HepG2 (cell line): ENCODE measurements around the gene CCN2. TPM values are rescaled to one million over a fixed set of nuclear protein-coding genes. Genes with fewer than 3 reads are reported as not detected.

ENCODE experiments used
- ATAC-seq: fragments of 200-7000 bp; cut with Tn5 transposase; 3 replicates; pipeline ENCODE4 v1.9.1; 2020; ENCODE audit warnings: mild to moderate bottlenecking, moderate library complexity
- BruUV-seq: library from RNA; stranded (reverse); fragments of 400-500 nt; replicated peaks from 2 replicates; lab custom pipeline; 2021; lab: Mats Ljungman, UMichigan
- CTCF ChIA-PET: fragments of 300-600 bp; formaldehyde crosslinking; extraction: SDS; loops from one replicate; lab custom pipeline; 2021; ENCODE audit warnings: low total read pairs, inconsistent platforms, low intra/inter-chr PET ratio; lab: Yijun Ruan, JAX
- POLR2A ChIA-PET: fragments of 350-600 bp; sonication (Branson Sonifier 250); formaldehyde crosslinking; loops from one replicate; lab custom pipeline; 2020; ENCODE audit warnings: antibody characterized with exemption, inconsistent platforms; lab: Yijun Ruan, JAX
- DNase-seq: peaks from one replicate; pipeline ENCODE4 v3.0.0-alpha.2; 2015; ENCODE audit warnings: low spot score
- FAIRE-seq: peaks from 3 replicates; lab custom pipeline; 2011; peaks lifted over from hg19 to GRCh38; lab: Jason Lieb, UNC
- H2AFZ ChIP-seq: one replicate; pipeline ENCODE4 v1.6.1; 2011; ENCODE audit warnings: low read length, inconsistent platforms
- H3K27ac ChIP-seq: fragments of 300-600 bp; 3 replicates; pipeline ENCODE4 v1.8.0; 2011; ENCODE audit warnings: mixed run types, mild to moderate bottlenecking, mixed read lengths, low read length, inconsistent platforms; ENCODE audit not compliant: insufficient read depth; ENCODE audit errors: extremely low read length
- H3K27me3 ChIP-seq, 2 experiments: fragments of 200-600 bp in 1 of 2; 2 replicates in 1 of 2; 3 replicates in 1 of 2; pipeline versions ENCODE4 v1.6.0 to v1.8.0; 2011; ENCODE audit warnings: low read length in 2 of 2, mild to moderate bottlenecking in 2 of 2, moderate library complexity in 2 of 2, inconsistent platforms in 1 of 2; ENCODE audit not compliant: insufficient read depth in 2 of 2, control insufficient read depth in 1 of 2
- H3K36me3 ChIP-seq, 2 experiments: fragments of 200-600 bp in 1 of 2; replicated peaks in 1 of 2; 2 replicates in 1 of 2; 3 replicates in 1 of 2; pipeline versions ENCODE4 v1.5.1 to v1.8.0; 2011; ENCODE audit warnings: low read length in 2 of 2, inconsistent platforms in 1 of 2; ENCODE audit not compliant: insufficient read depth in 2 of 2, control insufficient read depth in 1 of 2
- H3K4me1 ChIP-seq: 2 replicates; pipeline ENCODE4 v1.5.1; 2012; ENCODE audit warnings: low read length, inconsistent platforms; ENCODE audit not compliant: insufficient read depth
- H3K4me2 ChIP-seq: 2 replicates; pipeline ENCODE4 v1.6.0; 2011; ENCODE audit warnings: low read depth, low read length, inconsistent platforms
- H3K4me3 ChIP-seq, 3 experiments: fragments of 200-600 bp in 1 of 3; sonication (generic), shearing (Covaris generic) in 1 of 3; replicated peaks in 1 of 3; 2 replicates each; pipeline ENCODE4 v1.5.1; 2011 to 2016; ENCODE audit warnings: low read length in 3 of 3, inconsistent platforms in 2 of 3, low read depth in 2 of 3, mild to moderate bottlenecking in 2 of 3, control low read depth in 1 of 3, mixed read lengths in 1 of 3; ENCODE audit not compliant: insufficient read depth in 1 of 3
- H3K79me2 ChIP-seq: one replicate; pipeline ENCODE4 v1.6.1; 2011; ENCODE audit warnings: low read length, inconsistent platforms; ENCODE audit not compliant: insufficient read depth
- H3K9ac ChIP-seq: 2 replicates; pipeline ENCODE4 v1.6.0; 2011; ENCODE audit warnings: mild to moderate bottlenecking, low read depth, low read length, inconsistent platforms; ENCODE audit not compliant: insufficient read depth
- H3K9me3 ChIP-seq: 2 replicates; pipeline ENCODE4 v1.5.1; 2012; ENCODE audit warnings: mild to moderate bottlenecking, low read length
- H4K20me1 ChIP-seq: 2 replicates; pipeline ENCODE4 v1.6.0; 2011; ENCODE audit warnings: inconsistent platforms, mild to moderate bottlenecking, low read length, moderate library complexity; ENCODE audit not compliant: insufficient read depth
- ARNT2 ChIP-seq: sonication (generic); formaldehyde crosslinking; IDR thresholded peaks from 2 replicates; pipeline ENCODE4 v1.8.0; 2022; ENCODE audit warnings: mild to moderate bottlenecking, low read depth, missing genetic modification reagents, moderate library complexity
- IRF2 ChIP-seq: IDR thresholded peaks from 2 replicates; pipeline ENCODE4 v1.6.1; 2018; ENCODE audit warnings: missing genetic modification reagents, missing compliant biosample characterization
- JUNB ChIP-seq: sonication (generic); formaldehyde crosslinking; IDR thresholded peaks from 2 replicates; pipeline ENCODE4 v1.8.0; 2022; ENCODE audit warnings: missing genetic modification reagents, mild to moderate bottlenecking, borderline replicate concordance
- MATR3 ChIP-seq: sonication (generic); formaldehyde crosslinking; IDR thresholded peaks from 2 replicates; pipeline ENCODE4 v1.4.0; 2020; ENCODE audit warnings: missing genetic modification reagents
- RFX3 ChIP-seq: IDR thresholded peaks from 2 replicates; pipeline ENCODE4 v1.6.1; 2016; ENCODE audit warnings: missing biosample characterization, missing genetic modification reagents
- YEATS4 ChIP-seq: sonication (generic); formaldehyde crosslinking; IDR thresholded peaks from 2 replicates; pipeline ENCODE4 v1.4.0; 2020; ENCODE audit warnings: missing genetic modification reagents, borderline replicate concordance
- ZNF724P ChIP-seq: sonication (generic); formaldehyde crosslinking; IDR thresholded peaks from 2 replicates; pipeline ENCODE4 v1.8.0; 2022; ENCODE audit warnings: missing genetic modification reagents, borderline replicate concordance
- ZNF75D ChIP-seq: sonication (generic); formaldehyde crosslinking; IDR thresholded peaks from 2 replicates; pipeline ENCODE4 v1.8.1; 2023; ENCODE audit warnings: missing genetic modification reagents, mild to moderate bottlenecking, borderline replicate concordance
- WGBS: methylation state at CpG from one replicate; pipeline ENCODE4 v1.1.6; 2017; ENCODE audit warnings: low lambda C conversion rate; 5-methylcytosine and 5-hydroxymethylcytosine counted together
- in situ Hi-C: cut with HindIII; loops from 2 replicates; pipeline ENCODE4 v1.10.0; 2017; ENCODE audit warnings: low pct_unique_long_range_greater_than_20kb; ENCODE audit not compliant: extremely low pct_ligation_motif_present
- intact Hi-C: fragments of 100-400 bp; cut with micrococcal nuclease; formaldehyde crosslinking; loops from one replicate; pipeline ENCODE4 v1.10.0; 2022; ENCODE audit not compliant: unreplicated experiment
- polyA plus RNA-seq, 8 experiments: library from polyadenylated mRNA; depleted of rRNA in 3 of 8; stranded (reverse) in 7 of 8; unstranded in 1 of 8; fragments of >200 nt; fragmentation: Illumina TruSeq in 4 of 8; extraction: Trizol in 4 of 8; gene quantifications; 2 replicates each; pipeline versions ENCODE4 v1.2.1 to v1.2.3, GENCODE V29; 2011 to 2016; ENCODE audit warnings: low read depth in 4 of 8, missing spikeins in 1 of 8, mixed read lengths in 1 of 8; ENCODE audit not compliant: insufficient read depth in 1 of 8
- total RNA-seq, 5 experiments: library from RNA; depleted of rRNA; stranded (reverse); fragments of >200 nt; fragmentation: Illumina TruSeq; extraction: Trizol; gene quantifications; 2 replicates each; pipeline ENCODE4 v1.2.3, GENCODE V29; 2016; ENCODE audit warnings: low read depth in 1 of 5
- TF ChIP-seq, protein P1 (sequence below): sonication (generic); formaldehyde crosslinking; IDR thresholded peaks from 2 replicates; pipeline ENCODE4 v1.4.0; 2020; ENCODE audit warnings: missing genetic modification reagents, borderline replicate concordance
- TF ChIP-seq, protein P2 (sequence below): sonication (generic); formaldehyde crosslinking; IDR thresholded peaks from 2 replicates; pipeline ENCODE4 v1.5.1; 2020; ENCODE audit warnings: mild to moderate bottlenecking, moderate library complexity, missing genetic modification reagents

CCN2 gene
- total and polyA plus RNA-seq, 2 of the 13 experiments (the other 11 are each of a cell fraction or from before 2014, with no cell fraction given), result 34.7 to 316 TPM

GRCh38 chr6:131997429-131998153 lies 46.4 kb upstream of the CCN2 start (continued):
- TF ChIP-seq, protein P1, sequence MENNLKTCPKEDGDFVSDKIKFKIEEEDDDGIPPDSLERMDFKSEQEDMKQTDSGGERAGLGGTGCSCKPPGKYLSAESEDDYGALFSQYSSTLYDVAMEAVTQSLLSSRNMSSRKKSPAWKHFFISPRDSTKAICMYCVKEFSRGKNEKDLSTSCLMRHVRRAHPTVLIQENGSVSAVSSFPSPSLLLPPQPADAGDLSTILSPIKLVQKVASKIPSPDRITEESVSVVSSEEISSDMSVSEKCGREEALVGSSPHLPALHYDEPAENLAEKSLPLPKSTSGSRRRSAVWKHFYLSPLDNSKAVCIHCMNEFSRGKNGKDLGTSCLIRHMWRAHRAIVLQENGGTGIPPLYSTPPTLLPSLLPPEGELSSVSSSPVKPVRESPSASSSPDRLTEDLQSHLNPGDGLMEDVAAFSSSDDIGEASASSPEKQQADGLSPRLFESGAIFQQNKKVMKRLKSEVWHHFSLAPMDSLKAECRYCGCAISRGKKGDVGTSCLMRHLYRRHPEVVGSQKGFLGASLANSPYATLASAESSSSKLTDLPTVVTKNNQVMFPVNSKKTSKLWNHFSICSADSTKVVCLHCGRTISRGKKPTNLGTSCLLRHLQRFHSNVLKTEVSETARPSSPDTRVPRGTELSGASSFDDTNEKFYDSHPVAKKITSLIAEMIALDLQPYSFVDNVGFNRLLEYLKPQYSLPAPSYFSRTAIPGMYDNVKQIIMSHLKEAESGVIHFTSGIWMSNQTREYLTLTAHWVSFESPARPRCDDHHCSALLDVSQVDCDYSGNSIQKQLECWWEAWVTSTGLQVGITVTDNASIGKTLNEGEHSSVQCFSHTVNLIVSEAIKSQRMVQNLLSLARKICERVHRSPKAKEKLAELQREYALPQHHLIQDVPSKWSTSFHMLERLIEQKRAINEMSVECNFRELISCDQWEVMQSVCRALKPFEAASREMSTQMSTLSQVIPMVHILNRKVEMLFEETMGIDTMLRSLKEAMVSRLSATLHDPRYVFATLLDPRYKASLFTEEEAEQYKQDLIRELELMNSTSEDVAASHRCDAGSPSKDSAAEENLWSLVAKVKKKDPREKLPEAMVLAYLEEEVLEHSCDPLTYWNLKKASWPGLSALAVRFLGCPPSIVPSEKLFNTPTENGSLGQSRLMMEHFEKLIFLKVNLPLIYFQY (CRISPR knock-in tag), result 0 out of 2 replicates have a peak, but pooled peaks have one; percentile 22

GRCh38 chr6:131995917-131996316 lies 44.7 kb upstream of the CCN2 start:
- Histone ChIP-seq H4K20me1 (no peaks in the 10 kb centered on the region), H3K9me3 (peaks cover 12% of the 10 kb centered on the region), H3K4me1 (peaks cover 25% of the 10 kb centered on the region), H3K27me3 (no peaks in the 10 kb centered on the region), H3K27ac (no peak overlapping the region), H3K4me2 (no peak overlapping the region), H3K9ac (no peak overlapping the region), H3K4me3 (no peak overlapping the region), H3K79me2 (no peaks in the 10 kb centered on the region)
- POLR2A ChIA-PET, result interaction anchor here (0.8 kb wide), 1 partner anchor 15 kb away, joined by 4 read pairs; no protein-coding TSS in a partner anchor
- 97% methylated on average over 1 of the region's 1 CpG for WGBS
- intact Hi-C loops, result no loop called here
- in situ Hi-C loops, result no loop called here
- CTCF ChIA-PET, result no interaction called here
- DNase-seq, result no peak
- no peak for FAIRE-seq
- TF ChIP-seq RFX3 (no peak), ZNF75D (CRISPR knock-in tag) (no peak), ZNF724P (no peak), ARNT2 (no peak), MATR3 (no peak), IRF2 (CRISPR knock-in tag) (no peak), JUNB (CRISPR knock-in tag) (no peak), YEATS4 (CRISPR knock-in tag) (no peak)
- TF ChIP-seq, protein P2, sequence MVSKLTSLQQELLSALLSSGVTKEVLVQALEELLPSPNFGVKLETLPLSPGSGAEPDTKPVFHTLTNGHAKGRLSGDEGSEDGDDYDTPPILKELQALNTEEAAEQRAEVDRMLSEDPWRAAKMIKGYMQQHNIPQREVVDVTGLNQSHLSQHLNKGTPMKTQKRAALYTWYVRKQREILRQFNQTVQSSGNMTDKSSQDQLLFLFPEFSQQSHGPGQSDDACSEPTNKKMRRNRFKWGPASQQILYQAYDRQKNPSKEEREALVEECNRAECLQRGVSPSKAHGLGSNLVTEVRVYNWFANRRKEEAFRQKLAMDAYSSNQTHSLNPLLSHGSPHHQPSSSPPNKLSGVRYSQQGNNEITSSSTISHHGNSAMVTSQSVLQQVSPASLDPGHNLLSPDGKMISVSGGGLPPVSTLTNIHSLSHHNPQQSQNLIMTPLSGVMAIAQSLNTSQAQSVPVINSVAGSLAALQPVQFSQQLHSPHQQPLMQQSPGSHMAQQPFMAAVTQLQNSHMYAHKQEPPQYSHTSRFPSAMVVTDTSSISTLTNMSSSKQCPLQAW (CRISPR knock-in tag), result no peak
- TF ChIP-seq, all 625 proteins: peak for 0
- Histone ChIP-seq H2AFZ (no peak overlapping the region), H3K36me3 (no peaks in the 10 kb centered on the region)
- ATAC-seq, result no peak
- BruUV-seq, result no TSS peak
